MM.1S (cell line): ENCODE measurements around the gene CACNG5.

Experiments used
- DNase-seq: peaks from one replicate; pipeline ENCODE4 v3.0.0-alpha.2; 2015
- H2AFZ ChIP-seq: fragments of 300-600 bp; sonication (generic); 2 replicates; pipeline ENCODE4 v1.6.0; 2016; ENCODE audit warnings: antibody characterized with exemption, low read length
- H3F3A ChIP-seq: fragments of 300-600 bp; sonication (generic); 2 replicates; pipeline ENCODE4 v1.6.1; 2016; ENCODE audit warnings: mild to moderate bottlenecking, antibody characterized with exemption, low read length, moderate library complexity, mixed read lengths; ENCODE audit not compliant: insufficient read depth
- H3K27ac ChIP-seq: fragments of 300-600 bp; sonication (generic); 2 replicates; pipeline ENCODE4 v1.5.1; 2016; ENCODE audit warnings: mild to moderate bottlenecking, low read length
- H3K27me3 ChIP-seq: fragments of 300-600 bp; sonication (generic); replicated peaks from 2 replicates; pipeline ENCODE4 v1.6.0; 2016; ENCODE audit warnings: low read length; ENCODE audit not compliant: insufficient read depth
- H3K36me3 ChIP-seq: fragments of 300-600 bp; sonication (generic); replicated peaks from 2 replicates; pipeline ENCODE4 v1.6.1; 2016; ENCODE audit warnings: mild to moderate bottlenecking, low read length, mixed read lengths; ENCODE audit not compliant: insufficient read depth
- H3K4me1 ChIP-seq: fragments of 300-600 bp; sonication (generic); 2 replicates; pipeline ENCODE4 v1.6.1; 2016; ENCODE audit warnings: low read length, mixed read lengths
- H3K4me2 ChIP-seq: fragments of 300-600 bp; sonication (generic); 2 replicates; pipeline ENCODE4 v1.6.0; 2016; ENCODE audit warnings: low read depth, low read length
- H3K4me3 ChIP-seq: fragments of 300-600 bp; sonication (generic); 2 replicates; pipeline ENCODE4 v1.5.1; 2016; ENCODE audit warnings: low read length, mixed read lengths
- H3K79me2 ChIP-seq: fragments of 300-600 bp; sonication (generic); 2 replicates; pipeline ENCODE4 v1.6.1; 2016; ENCODE audit warnings: mixed run types, low read length, mixed read lengths
- H3K9ac ChIP-seq: fragments of 300-600 bp; sonication (generic); 2 replicates; pipeline ENCODE4 v1.6.1; 2016; ENCODE audit warnings: low read length, mixed read lengths
- H3K9me2 ChIP-seq: fragments of 300-600 bp; sonication (generic); replicated peaks from 2 replicates; pipeline ENCODE4 v1.6.1; 2016; ENCODE audit warnings: mild to moderate bottlenecking, low read length, mixed read lengths; ENCODE audit not compliant: insufficient read depth
- H3K9me3 ChIP-seq: fragments of 300-600 bp; sonication (generic); replicated peaks from 2 replicates; pipeline ENCODE4 v1.6.1; 2016; ENCODE audit warnings: mild to moderate bottlenecking, low read length, mixed read lengths; ENCODE audit not compliant: insufficient read depth
- H4K20me1 ChIP-seq: fragments of 300-600 bp; sonication (generic); 2 replicates; pipeline ENCODE4 v1.6.1; 2016; ENCODE audit warnings: mild to moderate bottlenecking, low read length, moderate library complexity, mixed read lengths; ENCODE audit not compliant: insufficient read depth
- CTCF ChIP-seq: fragments of 300-600 bp; sonication (generic); IDR thresholded peaks from 2 replicates; pipeline ENCODE4 v1.5.1; 2016; ENCODE audit warnings: antibody characterized with exemption, low read length, mixed read lengths
- EZH2 ChIP-seq: fragments of 300-600 bp; sonication (generic); optimal IDR thresholded peaks from 2 replicates; pipeline ENCODE3; 2017; ENCODE audit warnings: low read depth, mild to moderate bottlenecking, antibody characterized with exemption, low read length, mixed read lengths
- EZH2phosphoT487 ChIP-seq: fragments of 300-600 bp; sonication (generic); IDR thresholded peaks from 2 replicates; pipeline ENCODE4 v1.6.1; 2018; ENCODE audit warnings: antibody characterized with exemption, low read length

The CACNG5 gene

GRCh38 chr17:66789093-66789492, 45.8 kb upstream of the CACNG5 start:
- no peaks in the 10 kb centered on the region for H3K27me3 ChIP-seq
- no peak overlapping the region for H2AFZ ChIP-seq
- no peak overlapping the region for H3K4me2 ChIP-seq

GRCh38 chr17:66789961-66790437, 44.9 kb upstream of the CACNG5 start:
- no peak overlapping the region for H3K4me3 ChIP-seq
- no peak overlapping the region for H3K4me2 ChIP-seq
- no peaks in the 10 kb centered on the region for H3K4me1 ChIP-seq
- DNase-seq = no peak
- H3K36me3 ChIP-seq = no peaks in the 10 kb centered on the region
- no peaks in the 10 kb centered on the region for H3K27me3 ChIP-seq
- H3K27ac ChIP-seq = no peak overlapping the region
- no peak overlapping the region for H2AFZ ChIP-seq
- H3K9me3 ChIP-seq = no peaks in the 10 kb centered on the region
- TF ChIP-seq CTCF = no peak
- no peak for TF ChIP-seq EZH2
- no peak overlapping the region for H3K9ac ChIP-seq
- H3K9me2 ChIP-seq = no peaks in the 10 kb centered on the region
- no peaks in the 10 kb centered on the region for H3K79me2 ChIP-seq
- H3F3A ChIP-seq = no peaks in the 10 kb centered on the region
- no peaks in the 10 kb centered on the region for H4K20me1 ChIP-seq

More at GRCh38 chr17:66789093-66789492, 45.8 kb upstream of the CACNG5 start:
- Histone ChIP-seq H4K20me1 (no peaks in the 10 kb centered on the region), H3K9me2 (no peaks in the 10 kb centered on the region), H3K4me1 (no peaks in the 10 kb centered on the region), H3K36me3 (no peaks in the 10 kb centered on the region), H3F3A (no peaks in the 10 kb centered on the region), H3K9me3 (no peaks in the 10 kb centered on the region), H3K79me2 (no peaks in the 10 kb centered on the region), H3K4me3 (no peak overlapping the region), H3K9ac (no peak overlapping the region), H3K27ac (no peak overlapping the region)
- DNase-seq = no peak
- TF ChIP-seq EZH2phosphoT487 (no peak), CTCF (no peak), EZH2 (no peak)

- H3K9me2 ChIP-seq = no peaks in the 10 kb centered on the region
- no peak overlapping the region for H3K9ac ChIP-seq
- no peaks in the 10 kb centered on the region for H3K27me3 ChIP-seq
- no peak for TF ChIP-seq CTCF
- no peak for TF ChIP-seq EZH2phosphoT487
- TF ChIP-seq EZH2 = no peak
- no peak overlapping the region for H3K4me3 ChIP-seq
- no peak overlapping the region for H3K27ac ChIP-seq
- DNase-seq = no peak
- no peaks in the 10 kb centered on the region for H4K20me1 ChIP-seq
- no peaks in the 10 kb centered on the region for H3K9me3 ChIP-seq
- H2AFZ ChIP-seq = no peak overlapping the region
- no peaks in the 10 kb centered on the region for H3K79me2 ChIP-seq
- no peaks in the 10 kb centered on the region for H3K36me3 ChIP-seq
- no peak overlapping the region for H3K4me2 ChIP-seq
- H3K4me1 ChIP-seq = no peaks in the 10 kb centered on the region
- no peaks in the 10 kb centered on the region for H3F3A ChIP-seq
These were observed 44.3 kb upstream of the CACNG5 start for GRCh38 chr17:66790501-66791061.
